H1 (cell line): ENCODE data around the gene ZBTB8B. TPM values are rescaled to one million over a fixed set of nuclear protein-coding genes. Genes with fewer than 3 reads are reported as not detected.
"Not testable (repeated sequence)": the region's sequence is repeated elsewhere in the genome, so short reads cannot be mapped to it uniquely, and the experiment has no call there.

ENCODE experiments used
- CTCF ChIA-PET: fragments of 300-600 bp; sonication (Branson Sonifier 250); formaldehyde crosslinking; loops from one replicate; lab custom pipeline; 2021; ENCODE audit not compliant: partially characterized antibody; lab: Charles Lee
- POLR2A ChIA-PET: fragments of 300-600 bp; sonication (Branson Sonifier 250); formaldehyde crosslinking; loops from one replicate; lab custom pipeline; 2021; ENCODE audit warnings: inconsistent platforms; ENCODE audit not compliant: partially characterized antibody; lab: Charles Lee
- DNase-seq, 2 experiments: peaks; one replicate each; pipeline versions ENCODE4 v3.0.0 to v3.0.0-alpha.2; 2010 to 2022; ENCODE audit warnings: low spot score in 2 of 2, low read depth in 1 of 2, mixed read lengths in 1 of 2
- FAIRE-seq: peaks from 2 replicates; lab custom pipeline; 2011; peaks lifted over from hg19 to GRCh38; lab: Jason Lieb, UNC
- H2AFZ ChIP-seq: 2 replicates; pipeline ENCODE4 v1.8.1; 2012; ENCODE audit warnings: low read length, inconsistent platforms
- H2AK5ac ChIP-seq: 2 replicates; pipeline ENCODE4 v1.6.1; 2013; ENCODE audit warnings: low read depth, low read length
- H2BK120ac ChIP-seq: replicated peaks from 2 replicates; pipeline ENCODE3; 2013; ENCODE audit warnings: low read depth, low read length, inconsistent platforms
- H2BK12ac ChIP-seq: 2 replicates; pipeline ENCODE4 v1.6.1; 2013; ENCODE audit warnings: low read depth, low read length
- H2BK15ac ChIP-seq: 2 replicates; pipeline ENCODE4 v1.6.1; 2013; ENCODE audit warnings: low read length
- H2BK20ac ChIP-seq: 2 replicates; pipeline ENCODE4 v1.6.1; 2013; ENCODE audit warnings: low read length
- H2BK5ac ChIP-seq: 2 replicates; pipeline ENCODE4 v1.6.1; 2013; ENCODE audit warnings: low read depth, low read length
- H3K14ac ChIP-seq: 2 replicates; pipeline ENCODE4 v1.6.1; 2013; ENCODE audit warnings: inconsistent platforms; ENCODE audit not compliant: insufficient read length
- H3K18ac ChIP-seq: 2 replicates; pipeline ENCODE4 v1.6.1; 2013; ENCODE audit warnings: low read length; ENCODE audit errors: extremely low read depth
- H3K23ac ChIP-seq: 2 replicates; pipeline ENCODE4 v1.6.1; 2013; ENCODE audit warnings: inconsistent platforms; ENCODE audit not compliant: insufficient read length
- H3K23me2 ChIP-seq: 2 replicates; pipeline ENCODE4 v1.6.1; 2013; ENCODE audit warnings: low read depth, low read length
- H3K27ac ChIP-seq: 2 replicates; pipeline ENCODE4 v1.6.1; 2011; ENCODE audit warnings: low read depth, low read length, inconsistent platforms
- H3K27me3 ChIP-seq, 4 experiments: replicated peaks in 1 of 4; 1 replicate in 1 of 4; 2 replicates in 3 of 4; pipeline versions ENCODE4 v1.6.1 to v1.8.1; 2011 to 2013; ENCODE audit warnings: low read length in 3 of 4, mild to moderate bottlenecking in 3 of 4, inconsistent platforms in 2 of 4, mixed read lengths in 2 of 4, moderate library complexity in 1 of 4; ENCODE audit not compliant: control insufficient read depth in 3 of 4, insufficient read depth in 3 of 4; ENCODE audit errors: extremely low read depth in 1 of 4
- H3K36me3 ChIP-seq, 4 experiments: 2 replicates each; pipeline versions ENCODE4 v1.6.1 to v1.8.1; 2011 to 2013; ENCODE audit warnings: mild to moderate bottlenecking in 4 of 4, low read length in 3 of 4, moderate library complexity in 2 of 4, control low read depth in 1 of 4, inconsistent platforms in 1 of 4; ENCODE audit not compliant: insufficient read depth in 4 of 4, control insufficient read depth in 2 of 4
- H3K4ac ChIP-seq: replicated peaks from 2 replicates; pipeline ENCODE3; 2013; ENCODE audit warnings: low read length, low read depth, mixed read lengths, inconsistent platforms; ENCODE audit not compliant: insufficient read length
- H3K4me1 ChIP-seq, 4 experiments: replicated peaks in 1 of 4; 1 replicate in 1 of 4; 2 replicates in 3 of 4; pipeline versions ENCODE4 v1.6.1 to v1.8.1; 2011 to 2013; ENCODE audit warnings: low read length in 3 of 4, inconsistent platforms in 2 of 4, mixed read lengths in 1 of 4; ENCODE audit not compliant: insufficient read depth in 4 of 4, control insufficient read depth in 3 of 4
- H3K4me2 ChIP-seq, 2 experiments: 2 replicates each; pipeline versions ENCODE4 v1.6.1 to v1.8.1; 2011 to 2013; ENCODE audit warnings: low read depth in 2 of 2, low read length in 2 of 2, control low read depth in 1 of 2, inconsistent platforms in 1 of 2, mild to moderate bottlenecking in 1 of 2; ENCODE audit not compliant: insufficient read depth in 1 of 2
- H3K4me3 ChIP-seq, 4 experiments: fragments of 200-600, 300-600 bp in 1 of 4; sonication (generic), shearing (Covaris generic), sonication (Bioruptor Twin) in 1 of 4; 2 replicates each; pipeline versions ENCODE4 v1.5.1 to v1.8.1; 2011 to 2016; ENCODE audit warnings: low read length in 4 of 4, low read depth in 3 of 4, control low read depth in 2 of 4, inconsistent platforms in 2 of 4, mild to moderate bottlenecking in 2 of 4, mixed read lengths in 1 of 4, moderate library complexity in 1 of 4; ENCODE audit not compliant: insufficient read depth in 2 of 4; ENCODE audit errors: extremely low read depth in 1 of 4
- H3K56ac ChIP-seq: replicated peaks from 2 replicates; pipeline ENCODE3; 2013; ENCODE audit warnings: low read depth, mild to moderate bottlenecking, mixed read lengths, low read length, inconsistent platforms; ENCODE audit not compliant: insufficient read length
- H3K79me1 ChIP-seq: 2 replicates; pipeline ENCODE4 v1.6.1; 2013; ENCODE audit warnings: low read depth, low read length, control low read depth
- H3K79me2 ChIP-seq, 2 experiments: 2 replicates each; pipeline versions ENCODE4 v1.6.1 to v1.8.1; 2012 to 2013; ENCODE audit warnings: low read length in 2 of 2, mild to moderate bottlenecking in 2 of 2, inconsistent platforms in 1 of 2; ENCODE audit not compliant: insufficient read depth in 2 of 2, control insufficient read depth in 1 of 2
- H3K9ac ChIP-seq, 4 experiments: replicated peaks in 1 of 4; 1 replicate in 1 of 4; 2 replicates in 3 of 4; pipeline versions ENCODE4 v1.6.1 to v1.8.1; 2011 to 2013; ENCODE audit warnings: low read depth in 3 of 4, low read length in 3 of 4, control low read depth in 2 of 4, mild to moderate bottlenecking in 2 of 4, moderate library complexity in 2 of 4, inconsistent platforms in 1 of 4; ENCODE audit errors: extremely low read depth in 1 of 4
- H3K9me3 ChIP-seq, 2 experiments: 2 replicates each; pipeline versions ENCODE4 v1.6.1 to v1.8.1; 2012 to 2013; ENCODE audit warnings: mild to moderate bottlenecking in 2 of 2, moderate library complexity in 2 of 2, control low read depth in 1 of 2, inconsistent platforms in 1 of 2, low read depth in 1 of 2, low read length in 1 of 2, mixed read lengths in 1 of 2; ENCODE audit not compliant: insufficient read depth in 2 of 2
- H4K20me1 ChIP-seq, 2 experiments: replicated peaks in 1 of 2; 2 replicates each; pipeline versions ENCODE3 to v1.8.1; 2011 to 2013; ENCODE audit warnings: inconsistent platforms in 2 of 2, low read length in 2 of 2, mild to moderate bottlenecking in 1 of 2; ENCODE audit not compliant: insufficient read depth in 2 of 2, control insufficient read depth in 1 of 2
- H4K5ac ChIP-seq: 2 replicates; pipeline ENCODE4 v1.6.1; 2013; ENCODE audit warnings: low read length, low read depth, mixed read lengths, inconsistent platforms; ENCODE audit not compliant: insufficient read length
- H4K8ac ChIP-seq: 2 replicates; pipeline ENCODE4 v1.8.0; 2013; ENCODE audit warnings: mild to moderate bottlenecking, moderate library complexity, low read length, inconsistent platforms; ENCODE audit not compliant: insufficient read depth; ENCODE audit errors: extremely low read depth
- H4K91ac ChIP-seq: replicated peaks from 2 replicates; pipeline ENCODE3; 2013; ENCODE audit warnings: low read length, mixed read lengths, inconsistent platforms; ENCODE audit not compliant: insufficient read length
- WGBS, 2 experiments: shearing (Covaris generic) in 1 of 2; methylation state at CpG; one replicate each; pipeline versions ENCODE4 v1.1.6 to v1.1.7; 2013 to 2015; ENCODE audit warnings: low lambda C conversion rate in 2 of 2, mixed read lengths in 2 of 2, inconsistent platforms in 1 of 2, low coverage in 1 of 2, missing lambda C conversion rate in 1 of 2; ENCODE audit not compliant: insufficient replicate concordance in 2 of 2, insufficient coverage in 1 of 2, insufficient read length in 1 of 2; ENCODE audit errors: extremely low coverage in 1 of 2, missing lambda C conversion rate in 1 of 2; 5-methylcytosine and 5-hydroxymethylcytosine counted together
- polyA plus RNA-seq, 7 experiments: library from polyadenylated mRNA; depleted of rRNA in 3 of 7; stranded (reverse) in 5 of 7; unstranded in 2 of 7; fragments of >200 nt in 5 of 7; fragments of 200-250 nt in 2 of 7; gene quantifications; 1 replicate in 5 of 7; 2 replicates in 1 of 7; 4 replicates in 1 of 7; pipeline versions ENCODE4 v1.2.1 to v1.2.3, GENCODE V29; 2011 to 2013; ENCODE audit warnings: missing spikeins in 2 of 7, mixed read lengths in 2 of 7
- total RNA-seq: library from RNA; stranded (reverse); fragmentation: NEBNext Ultra II Directional; extraction: Animal tissue kit (Norgen Biotek cat#: 25700); gene quantifications from 2 replicates; pipeline ENCODE4 v1.2.1, GENCODE V29; 2021

Gene ZBTB8B
- total and polyA plus RNA-seq, 2 of the 8 experiments (the other 6 are each of a cell fraction or from before 2014, with no cell fraction given) = 1.3 to 3.7 TPM

DNA sequence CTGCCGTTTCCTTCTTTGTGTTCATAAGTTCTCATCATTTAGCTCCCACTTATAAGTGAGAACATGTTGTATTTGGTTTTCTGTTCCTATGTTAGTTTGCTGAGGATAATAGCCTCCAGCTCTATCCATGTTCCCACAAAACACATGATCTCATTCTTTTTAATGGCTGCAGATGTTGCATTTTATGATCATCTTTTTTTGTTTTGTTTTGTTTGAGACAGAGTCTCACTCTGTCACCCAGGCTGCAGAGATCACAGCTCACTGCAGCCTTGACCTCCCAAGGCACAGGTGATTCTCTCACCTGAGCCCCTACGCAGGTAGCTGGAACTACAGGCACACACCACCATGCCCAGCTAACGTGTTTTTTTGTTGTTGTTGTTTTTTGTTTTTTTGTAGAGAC is 16.9 kb downstream of the ZBTB8B start:
- H3K36me3 ChIP-seq = peaks cover 0 to 14% (median 5%) of the 10 kb centered on the region in 4 experiments; a peak in 3 of 8 replicates
- not testable (repeated sequence) for H3K4me1 ChIP-seq, H3K79me2 ChIP-seq, H4K20me1 ChIP-seq, H3K18ac ChIP-seq, H2BK120ac ChIP-seq, H3K79me1 ChIP-seq, H3K4ac ChIP-seq, H2BK5ac ChIP-seq, H4K91ac ChIP-seq, H2BK20ac ChIP-seq, H2AK5ac ChIP-seq, H3K27me3 ChIP-seq, H3K14ac ChIP-seq, H3K23ac ChIP-seq, H3K9ac ChIP-seq, H3K9me3 ChIP-seq, H3K23me2 ChIP-seq, H4K8ac ChIP-seq, H2BK12ac ChIP-seq, H2AFZ ChIP-seq, H3K4me3 ChIP-seq, DNase-seq, H4K5ac ChIP-seq, H3K27ac ChIP-seq, FAIRE-seq, H2BK15ac ChIP-seq, H3K56ac ChIP-seq, H3K4me2 ChIP-seq
- CTCF ChIA-PET = interaction anchor here (0.7 to 2.4 kb wide), 6 partner anchors 9 to 81 kb away, joined by 3 to 7 read pairs (median 4); no protein-coding TSS in a partner anchor
- POLR2A ChIA-PET = interaction anchor here (1.1 kb wide), 1 partner anchor 11 kb away, joined by 5 read pairs; no protein-coding TSS in a partner anchor
- WGBS, 2 experiments = 91% methylated on average over 3 of the region's 3 CpGs; no CpG with 5 or more reads in 1 of the 2 experiments
